K562 (cell line): Measurements from ENCODE around the gene SLC1A4. TPM values are rescaled to one million over a fixed set of nuclear protein-coding genes. Genes with fewer than 3 reads are reported as not detected.

Experiments
- ATAC-seq: fragments of 200-7000 bp; cut with Tn5 transposase; 3 replicates; pipeline ENCODE4 v1.9.1; 2020; ENCODE audit warnings: moderate library complexity
- BruUV-seq: library from RNA; stranded (reverse); fragments of 400-500 nt; replicated peaks from 2 replicates; lab custom pipeline; 2021; lab: Mats Ljungman, UMichigan
- CTCF ChIA-PET: fragments of 300-600 bp; formaldehyde crosslinking; extraction: SDS; loops from one replicate; lab custom pipeline; 2021; ENCODE audit warnings: low intra/inter-chr PET ratio; lab: Yijun Ruan, JAX
- POLR2A ChIA-PET: fragments of 300-600, 350-650 bp; sonication (Branson Sonifier 250); formaldehyde crosslinking; extraction: SDS; loops from one replicate; lab custom pipeline; 2021; ENCODE audit warnings: antibody characterized with exemption, inconsistent platforms; lab: Yijun Ruan, JAX
- DNase-seq, 4 experiments: peaks; one replicate each; pipeline versions ENCODE4 v3.0.0 to v3.0.0-alpha.2; 2011 to 2018; ENCODE audit warnings: low spot score in 3 of 4, mixed read lengths in 3 of 4; ENCODE audit errors: extremely low read depth in 1 of 4
- FAIRE-seq: peaks from 2 replicates; lab custom pipeline; 2011; peaks lifted over from hg19 to GRCh38; lab: Jason Lieb, UNC
- H2AFZ ChIP-seq: 2 replicates; pipeline ENCODE4 v1.6.0; 2011; ENCODE audit warnings: low read depth, low read length, control low read depth, inconsistent platforms
- H3K27ac ChIP-seq: fragments of 200-600 bp; 3 replicates; pipeline ENCODE4 v1.8.0; 2011; ENCODE audit warnings: low read depth, mild to moderate bottlenecking, control low read depth, inconsistent platforms, low read length, moderate library complexity, mixed read lengths; ENCODE audit errors: extremely low read depth
- H3K27me3 ChIP-seq, 2 experiments: fragments of 300-600 bp in 1 of 2; 2 replicates in 1 of 2; 3 replicates in 1 of 2; pipeline versions ENCODE4 v1.6.0 to v1.8.0; 2011; ENCODE audit warnings: inconsistent platforms in 2 of 2, low read length in 2 of 2, mild to moderate bottlenecking in 1 of 2, mixed read lengths in 1 of 2, moderate library complexity in 1 of 2; ENCODE audit not compliant: control insufficient read depth in 2 of 2, insufficient read depth in 2 of 2
- H3K36me3 ChIP-seq: fragments of 300-600 bp; 3 replicates; pipeline ENCODE4 v1.8.0; 2011; ENCODE audit warnings: mild to moderate bottlenecking, low read length, inconsistent platforms; ENCODE audit not compliant: control insufficient read depth, insufficient read depth
- H3K4me1 ChIP-seq, 2 experiments: fragments of 200-600 bp in 1 of 2; replicated peaks in 1 of 2; 2 replicates in 1 of 2; 3 replicates in 1 of 2; pipeline versions ENCODE4 v1.5.1 to v1.8.0; 2011; ENCODE audit warnings: inconsistent platforms in 2 of 2, low read length in 2 of 2, mild to moderate bottlenecking in 1 of 2, mixed read lengths in 1 of 2, moderate library complexity in 1 of 2; ENCODE audit not compliant: control insufficient read depth in 2 of 2, insufficient read depth in 2 of 2
- H3K4me2 ChIP-seq: 2 replicates; pipeline ENCODE4 v1.6.1; 2011; ENCODE audit warnings: low read length, control low read depth, inconsistent platforms, mixed read lengths; ENCODE audit not compliant: insufficient read depth
- H3K4me3 ChIP-seq: fragments of 200-600 bp; sonication (generic), shearing (Covaris generic); 2 replicates; pipeline ENCODE4 v1.5.1; 2016; ENCODE audit warnings: control low read depth, inconsistent platforms
- H3K79me2 ChIP-seq: fragments of 200-600 bp; 3 replicates; pipeline ENCODE4 v1.8.0; 2011; ENCODE audit warnings: low read length, inconsistent platforms; ENCODE audit not compliant: control insufficient read depth, insufficient read depth
- H3K9ac ChIP-seq, 2 experiments: 2 replicates each; pipeline versions ENCODE4 v1.6.0 to v1.6.1; 2011; ENCODE audit warnings: low read depth in 2 of 2, low read length in 2 of 2, control low read depth in 1 of 2, inconsistent platforms in 1 of 2, mild to moderate bottlenecking in 1 of 2, mixed read lengths in 1 of 2; ENCODE audit not compliant: insufficient read depth in 1 of 2
- H3K9me1 ChIP-seq: one replicate; pipeline ENCODE4 v1.6.0; 2011; ENCODE audit warnings: inconsistent platforms, mild to moderate bottlenecking, low read length, moderate library complexity; ENCODE audit not compliant: control insufficient read depth, insufficient read depth
- H3K9me3 ChIP-seq: replicated peaks from 2 replicates; pipeline ENCODE4 v1.5.1; 2011; ENCODE audit warnings: low read depth, low read length, inconsistent platforms; ENCODE audit not compliant: control insufficient read depth, insufficient read depth
- H4K20me1 ChIP-seq: replicated peaks from 2 replicates; pipeline ENCODE4 v1.6.1; 2011; ENCODE audit warnings: low read length, inconsistent platforms, mixed read lengths; ENCODE audit not compliant: control insufficient read depth, insufficient read depth
- ARID1B ChIP-seq: fragments of 450-650 bp; IDR thresholded peaks from 2 replicates; pipeline ENCODE4 v1.6.1; 2016; ENCODE audit warnings: antibody characterized with exemption, mild to moderate bottlenecking, inconsistent platforms
- ARID4B ChIP-seq: sonication (generic); formaldehyde crosslinking; IDR thresholded peaks from 2 replicates; pipeline ENCODE4 v1.8.0; 2022; ENCODE audit warnings: mild to moderate bottlenecking, missing genetic modification reagents
- BRD4 ChIP-seq: fragments of 200-600 bp; sonication (generic); IDR thresholded peaks from 2 replicates; pipeline ENCODE4 v1.6.1; 2017; ENCODE audit warnings: inconsistent platforms
- HNRNPLL ChIP-seq: fragments of 200-400 bp; formaldehyde crosslinking; IDR thresholded peaks from 2 replicates; pipeline ENCODE4 v1.6.1; 2017; ENCODE audit warnings: low read length, low read depth, mild to moderate bottlenecking; ENCODE audit not compliant: poor library complexity, severe bottlenecking
- KAT8 ChIP-seq: fragments of 450-650 bp; IDR thresholded peaks from 2 replicates; pipeline ENCODE4 v1.6.1; 2016; ENCODE audit warnings: low read depth, mild to moderate bottlenecking
- PTTG1 ChIP-seq: fragments of 450-650 bp; IDR thresholded peaks from 2 replicates; pipeline ENCODE4 v1.6.1; 2016; ENCODE audit warnings: low read depth, mild to moderate bottlenecking, missing genetic modification characterization, missing compliant biosample characterization
- ZNF280A ChIP-seq: fragments of 450-650 bp; IDR thresholded peaks from 2 replicates; pipeline ENCODE4 v1.6.1; 2018; ENCODE audit warnings: mild to moderate bottlenecking, low read depth; ENCODE audit not compliant: partially characterized antibody
- ZNF384 ChIP-seq: IDR thresholded peaks from 2 replicates; pipeline ENCODE4 v1.6.1; 2012; ENCODE audit warnings: low read depth, low read length, improper control_type of control experiment
- ZNF511 ChIP-seq: sonication (generic); formaldehyde crosslinking; IDR thresholded peaks from 2 replicates; pipeline ENCODE4 v1.8.0; 2022; ENCODE audit warnings: mild to moderate bottlenecking, missing genetic modification reagents
- WGBS: fragments of 100-300 bp; shearing (Covaris generic); methylation state at CpG from one replicate; pipeline ENCODE4 v1.1.6; 2016; ENCODE audit warnings: low coverage, mixed read lengths; ENCODE audit not compliant: insufficient coverage; ENCODE audit errors: missing lambda C conversion rate; 5-methylcytosine and 5-hydroxymethylcytosine counted together
- in situ Hi-C: fragments of 300-500 bp; cut with MboI; formaldehyde crosslinking; loops from 4 replicates; pipeline ENCODE4 v1.15.0; 2018; ENCODE audit warnings: inconsistent platforms, mixed read lengths
- intact Hi-C: fragments of 100-400 bp; cut with micrococcal nuclease; formaldehyde crosslinking; loops from 2 replicates; pipeline ENCODE4 v1.14.2; 2022
- polyA plus RNA-seq, 8 experiments: library from polyadenylated mRNA; depleted of rRNA in 4 of 8; stranded (reverse) in 5 of 8; unstranded in 3 of 8; fragments of >200 nt; fragmentation: Nextera tagmentation in 2 of 8; fragmentation: Illumina TruSeq in 1 of 8; extraction: Ambion mirVana in 2 of 8; extraction: Trizol in 1 of 8; gene quantifications; 2 replicates each; pipeline versions ENCODE4 v1.2.1 to v1.2.3, GENCODE V29; 2011 to 2014; ENCODE audit warnings: inconsistent platforms in 1 of 8, missing spikeins in 1 of 8
- total RNA-seq, 7 experiments: library from RNA; depleted of rRNA in 6 of 7; stranded (reverse); fragments of >200 nt in 6 of 7; fragmentation: Illumina TruSeq in 2 of 7; extraction: Trizol in 2 of 7; gene quantifications; 2 replicates each; pipeline versions ENCODE4 v1.2.1 to v1.2.3, GENCODE V29; 2011 to 2021; ENCODE audit warnings: low replicate concordance in 1 of 7
- TF ChIP-seq, protein P1 (sequence below): fragments of 200-800 bp; sonication (Bioruptor generic); IDR thresholded peaks from 2 replicates; pipeline ENCODE4 v1.6.1; 2017; ENCODE audit warnings: missing genetic modification characterization, missing compliant biosample characterization

The SLC1A4 gene
- total and polyA plus RNA-seq, 9 of the 15 experiments (the other 6 are each of a cell fraction or from before 2014, with no cell fraction given), result 4.4 to 24.0 (median 10.9) TPM

GRCh38 chr2:64966017-64966416, 23.2 kb upstream of the SLC1A4 start:
- Histone ChIP-seq H3K27me3 (peaks cover 23 to 26% of the 10 kb centered on the region in 2 experiments), H3K9me3 (no peaks in the 10 kb centered on the region), H3K79me2 (no peaks in the 10 kb centered on the region), H2AFZ (no peak overlapping the region), H3K9me1 (no peaks in the 10 kb centered on the region), H3K27ac (no peak overlapping the region), H3K4me2 (no peak overlapping the region), H3K4me1 (no peaks in the 10 kb centered on the region), H4K20me1 (no peaks in the 10 kb centered on the region), H3K36me3 (no peaks in the 10 kb centered on the region), H3K9ac (no peak overlapping the region; a peak in 1 of 4 replicates), H3K4me3 (no peak overlapping the region)
- no TSS peak for BruUV-seq
- ChIA-PET POLR2A (interaction anchor here (0.7 kb wide), 1 partner anchor 171 kb away, joined by 3 read pairs; no protein-coding TSS in a partner anchor), CTCF (no interaction called here)
- no peak for FAIRE-seq
- in situ Hi-C loops, result no loop called here
- intact Hi-C loops, result no loop called here
- 32% methylated on average over 4 of the region's 4 CpGs for WGBS
- TF ChIP-seq BRD4, result no peak
- no peak for TF ChIP-seq ZNF511 (CRISPR knock-in tag)
- TF ChIP-seq KAT8, result no peak
- TF ChIP-seq, protein P1, sequence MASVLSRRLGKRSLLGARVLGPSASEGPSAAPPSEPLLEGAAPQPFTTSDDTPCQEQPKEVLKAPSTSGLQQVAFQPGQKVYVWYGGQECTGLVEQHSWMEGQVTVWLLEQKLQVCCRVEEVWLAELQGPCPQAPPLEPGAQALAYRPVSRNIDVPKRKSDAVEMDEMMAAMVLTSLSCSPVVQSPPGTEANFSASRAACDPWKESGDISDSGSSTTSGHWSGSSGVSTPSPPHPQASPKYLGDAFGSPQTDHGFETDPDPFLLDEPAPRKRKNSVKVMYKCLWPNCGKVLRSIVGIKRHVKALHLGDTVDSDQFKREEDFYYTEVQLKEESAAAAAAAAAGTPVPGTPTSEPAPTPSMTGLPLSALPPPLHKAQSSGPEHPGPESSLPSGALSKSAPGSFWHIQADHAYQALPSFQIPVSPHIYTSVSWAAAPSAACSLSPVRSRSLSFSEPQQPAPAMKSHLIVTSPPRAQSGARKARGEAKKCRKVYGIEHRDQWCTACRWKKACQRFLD (CRISPR knock-in tag), result no peak
- TF ChIP-seq ARID4B (CRISPR knock-in tag), result no peak
- no peak for TF ChIP-seq ZNF280A
- no peak for TF ChIP-seq ARID1B
- no peak for TF ChIP-seq ZNF384
- TF ChIP-seq HNRNPLL, result no peak
- no peak for TF ChIP-seq PTTG1 (tag)
- DNase-seq, result no peak
- ATAC-seq, result no peak
